Measurements from ENCODE around the gene CYP2S1.

DNA sequence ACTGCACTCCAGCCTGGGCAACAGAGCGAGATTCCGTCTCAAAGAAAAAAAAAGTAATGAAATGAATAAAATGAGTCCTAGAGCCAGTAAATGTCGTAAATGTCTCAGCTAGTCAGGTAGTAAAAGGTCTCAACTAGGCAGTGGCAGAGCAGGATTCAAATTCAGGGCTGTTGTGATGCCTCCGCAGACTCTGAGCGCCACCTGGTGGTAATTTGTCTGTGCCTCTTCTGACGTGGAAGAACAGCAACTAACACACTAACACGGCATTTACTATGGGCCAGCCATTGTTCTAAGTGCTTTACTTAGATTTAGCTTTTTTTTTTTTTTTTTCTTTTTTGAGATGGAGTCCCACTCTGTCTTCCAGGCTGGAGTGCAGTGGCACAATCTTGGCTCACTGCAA is 48.6 kb upstream of the CYP2S1 start:
- TF ChIP-seq POLR2A (IDR thresholded peaks at IDR 0.05; ENCODE audit: low read length), result no peak
- TF ChIP-seq GATA1 (IDR thresholded peaks at IDR 0.05; ENCODE audit: low read depth, low read length), result no peak

All from erythroblast (primary cell).